ENCODE data around the gene PER1.
"Not testable (repeated sequence)": the region's sequence is repeated elsewhere in the genome, so short reads cannot be mapped to it uniquely, and the experiment has no call there.

The PER1 gene

GRCh38 chr17:8152112-8152775 lies at the start of gene PER1:
Gene PER1 (minus strand): TSS chr17:8152404. CDS start chr17:8150706, 1,698 bp downstream.
- DNase-seq = peak; percentile 95

GRCh38 chr17:8192070-8192815 lies 40.0 kb upstream of the PER1 start:
- DNase-seq = peak; percentile 87

GRCh38 chr17:8190506-8190905 lies 38.3 kb upstream of the PER1 start:
- DNase-seq = no peak

- peak; percentile 97 for DNase-seq
Observed at GRCh38 chr17:8189711-8190477, 37.7 kb upstream of the PER1 start, which contains the start of gene BORCS6. Gene BORCS6 (minus strand): TSS chr17:8190180. CDS start chr17:8190140, 40 bp downstream.

GRCh38 chr17:8189041-8189710 lies 37.0 kb upstream of the PER1 start:
- no peak for DNase-seq

GRCh38 chr17:8188263-8188839 lies 36.1 kb upstream of the PER1 start:
- no peak for DNase-seq

- DNase-seq = peak; percentile 98
Observed at GRCh38 chr17:8187517-8188262, 35.5 kb upstream of the PER1 start.

GRCh38 chr17:8186787-8187516 lies 34.7 kb upstream of the PER1 start:
- peak; percentile 92 for DNase-seq

GRCh38 chr17:8186446-8186786 lies 34.2 kb upstream of the PER1 start:
- no peak for DNase-seq

- DNase-seq = peak; percentile 65
Observed at GRCh38 chr17:8185582-8186445, 33.6 kb upstream of the PER1 start.

- no peak for DNase-seq
Observed at GRCh38 chr17:8176998-8177731, 25.0 kb upstream of the PER1 start.

GRCh38 chr17:8176197-8176940 lies 24.2 kb upstream of the PER1 start, which contains the start of gene TMEM107:
Gene TMEM107 (minus strand): TSS chr17:8176380. CDS start chr17:8176286, 94 bp downstream.
- peak; percentile 83 for DNase-seq

- DNase-seq = no peak
Observed at GRCh38 chr17:8175795-8176196, 23.6 kb upstream of the PER1 start.

GRCh38 chr17:8173871-8174322 lies 21.7 kb upstream of the PER1 start:
- DNase-seq = no peak

- peak; percentile 93 for DNase-seq
Observed at GRCh38 chr17:8173056-8173870, 21.1 kb upstream of the PER1 start.

GRCh38 chr17:8170186-8170585 lies 18.0 kb upstream of the PER1 start:
- DNase-seq = not testable (repeated sequence)

GRCh38 chr17:8167526-8167925 lies 15.3 kb upstream of the PER1 start:
- DNase-seq = no peak

- DNase-seq = no peak
Observed at GRCh38 chr17:8166731-8167130, 14.5 kb upstream of the PER1 start.
